Measurements from ENCODE around the gene AADACL4. TPM values are rescaled to one million over a fixed set of nuclear protein-coding genes. Genes with fewer than 3 reads are reported as not detected.

AADACL4 gene
- total and polyA plus RNA-seq, 2 experiments from 2014 or later, result 0.20 TPM; not detected in 1

GRCh38 chr1:12598974-12599373 lies 44.9 kb upstream of the AADACL4 start:
- peaks cover 64% of the 10 kb centered on the region for H4K20me1 ChIP-seq (ENCODE audit: insufficient read depth, poor library complexity, severe bottlenecking)
- no peak for TF ChIP-seq CTCF (IDR thresholded peaks at IDR 0.05; ENCODE audit: poor library complexity)
- TF ChIP-seq EZH2phosphoT487 (IDR thresholded peaks at IDR 0.05; ENCODE audit: low read depth, severe bottlenecking, unreplicated experiment), result no peak
- TF ChIP-seq EZH2 (IDR thresholded peaks at IDR 0.05; ENCODE audit: borderline replicate concordance), result no peak
- H3K79me2 ChIP-seq, result peaks cover 83% of the 10 kb centered on the region
- no peaks in the 10 kb centered on the region for H3K9me2 ChIP-seq (replicated peaks; ENCODE audit: insufficient read depth)
- WGBS (ENCODE audit: low lambda C conversion rate, missing lambda C conversion rate), result 82% methylated on average over 6 of the region's 6 CpGs
- peak overlapping the region; percentile 4 for H3K4me2 ChIP-seq
- peaks cover 78% of the 10 kb centered on the region for H3K4me1 ChIP-seq (ENCODE audit: insufficient read depth)
- H3K27ac ChIP-seq, result peak overlapping the region; percentile 17
- H3K36me3 ChIP-seq (replicated peaks; ENCODE audit: insufficient read depth, low read depth), result no peaks in the 10 kb centered on the region
- H3K9me3 ChIP-seq (ENCODE audit: low read depth), result no peaks in the 10 kb centered on the region
- no peaks in the 10 kb centered on the region for H3K27me3 ChIP-seq
- no peak overlapping the region for H3K4me3 ChIP-seq
- DNase-seq (ENCODE audit: low spot score), result no peak
- H2AFZ ChIP-seq, result no peak overlapping the region

- no peak overlapping the region for H3K27ac ChIP-seq
- no peak overlapping the region for H3K4me3 ChIP-seq
- H3K9me3 ChIP-seq (ENCODE audit: low read depth), result no peaks in the 10 kb centered on the region
- no peaks in the 10 kb centered on the region for H3K36me3 ChIP-seq (replicated peaks; ENCODE audit: insufficient read depth, low read depth)
- H3K27me3 ChIP-seq, result no peaks in the 10 kb centered on the region
- peaks cover 66% of the 10 kb centered on the region for H4K20me1 ChIP-seq (ENCODE audit: insufficient read depth, poor library complexity, severe bottlenecking)
- no peak for TF ChIP-seq CTCF (IDR thresholded peaks at IDR 0.05; ENCODE audit: poor library complexity)
- no peak for TF ChIP-seq EZH2phosphoT487 (IDR thresholded peaks at IDR 0.05; ENCODE audit: low read depth, severe bottlenecking, unreplicated experiment)
- no peak for TF ChIP-seq EZH2 (IDR thresholded peaks at IDR 0.05; ENCODE audit: borderline replicate concordance)
- H2AFZ ChIP-seq, result no peak overlapping the region
- peaks cover 73% of the 10 kb centered on the region for H3K4me1 ChIP-seq (ENCODE audit: insufficient read depth)
- no peak for DNase-seq (ENCODE audit: low spot score)
- 87% methylated on average over 5 of the region's 5 CpGs for WGBS (ENCODE audit: low lambda C conversion rate, missing lambda C conversion rate)
- H3K9me2 ChIP-seq (replicated peaks; ENCODE audit: insufficient read depth), result no peaks in the 10 kb centered on the region
- peaks cover 80% of the 10 kb centered on the region for H3K79me2 ChIP-seq
- H3K4me2 ChIP-seq, result no peak overlapping the region
These were observed 44.2 kb upstream of the AADACL4 start for GRCh38 chr1:12599657-12600056.

- H3K36me3 ChIP-seq (replicated peaks; ENCODE audit: insufficient read depth, low read depth), result no peaks in the 10 kb centered on the region
- H3K27ac ChIP-seq, result no peak overlapping the region
- H3K27me3 ChIP-seq, result no peaks in the 10 kb centered on the region
- TF ChIP-seq EZH2 (IDR thresholded peaks at IDR 0.05; ENCODE audit: borderline replicate concordance) (no peak), CTCF (IDR thresholded peaks at IDR 0.05; ENCODE audit: poor library complexity) (no peak), EZH2phosphoT487 (IDR thresholded peaks at IDR 0.05; ENCODE audit: low read depth, severe bottlenecking, unreplicated experiment) (no peak)
- no peak overlapping the region for H3K4me2 ChIP-seq
- no peak for DNase-seq (ENCODE audit: low spot score)
- H3K79me2 ChIP-seq, result peaks cover 85% of the 10 kb centered on the region
- H2AFZ ChIP-seq, result no peak overlapping the region
- no peak overlapping the region for H3K4me3 ChIP-seq
- H3K9me3 ChIP-seq (ENCODE audit: low read depth), result no peaks in the 10 kb centered on the region
- peaks cover 66% of the 10 kb centered on the region for H4K20me1 ChIP-seq (ENCODE audit: insufficient read depth, poor library complexity, severe bottlenecking)
- no peaks in the 10 kb centered on the region for H3K9me2 ChIP-seq (replicated peaks; ENCODE audit: insufficient read depth)
- peaks cover 66% of the 10 kb centered on the region for H3K4me1 ChIP-seq (ENCODE audit: insufficient read depth)
- 79% methylated on average over 7 of the region's 7 CpGs for WGBS (ENCODE audit: low lambda C conversion rate, missing lambda C conversion rate)
These were observed 43.5 kb upstream of the AADACL4 start for GRCh38 chr1:12600335-12600734.

Measured in hepatocyte (in vitro differentiated cells).